Measurements from ENCODE around the gene MMP25. TPM values are rescaled to one million over a fixed set of nuclear protein-coding genes. Genes with fewer than 3 reads are reported as not detected.
"Not testable (repeated sequence)": the region's sequence is repeated elsewhere in the genome, so short reads cannot be mapped to it uniquely, and the experiment has no call there.

MMP25 gene
- total RNA-seq, 1 experiment from 2014 or later = 0.26 TPM

DNA sequence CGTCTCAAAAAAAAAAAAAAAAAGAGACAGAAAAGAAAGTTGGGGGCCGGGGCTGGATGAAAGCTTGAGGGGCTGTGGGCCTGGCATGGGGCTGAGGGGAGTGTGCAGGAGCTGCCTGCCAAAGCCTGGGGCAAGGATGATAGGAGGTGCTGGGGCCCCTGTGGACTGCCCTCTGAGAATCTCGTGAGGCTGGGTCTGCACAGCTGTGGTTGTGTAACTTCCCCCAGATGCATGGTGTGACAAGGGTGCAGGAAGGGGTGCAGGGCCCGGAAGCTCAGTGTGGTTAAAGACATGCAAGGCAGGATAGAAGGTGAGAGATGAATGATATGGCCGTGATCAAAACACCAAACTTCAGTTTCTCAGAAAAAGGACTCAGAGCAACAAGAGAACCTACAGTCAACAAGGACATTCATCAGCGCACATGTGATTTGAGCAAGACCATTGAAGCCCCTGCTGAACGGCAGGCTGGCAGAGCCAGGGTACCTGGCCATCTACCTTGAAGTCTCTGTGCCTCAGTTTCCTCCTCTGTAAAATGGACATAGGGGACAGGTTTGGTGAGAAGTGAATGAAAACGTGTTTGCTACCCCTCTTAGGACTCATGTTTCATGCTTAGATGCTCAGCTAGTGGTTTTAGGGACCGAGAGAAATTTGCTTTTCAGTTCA lies 28.6 kb downstream of the MMP25 start:
- TF ChIP-seq, protein P1, sequence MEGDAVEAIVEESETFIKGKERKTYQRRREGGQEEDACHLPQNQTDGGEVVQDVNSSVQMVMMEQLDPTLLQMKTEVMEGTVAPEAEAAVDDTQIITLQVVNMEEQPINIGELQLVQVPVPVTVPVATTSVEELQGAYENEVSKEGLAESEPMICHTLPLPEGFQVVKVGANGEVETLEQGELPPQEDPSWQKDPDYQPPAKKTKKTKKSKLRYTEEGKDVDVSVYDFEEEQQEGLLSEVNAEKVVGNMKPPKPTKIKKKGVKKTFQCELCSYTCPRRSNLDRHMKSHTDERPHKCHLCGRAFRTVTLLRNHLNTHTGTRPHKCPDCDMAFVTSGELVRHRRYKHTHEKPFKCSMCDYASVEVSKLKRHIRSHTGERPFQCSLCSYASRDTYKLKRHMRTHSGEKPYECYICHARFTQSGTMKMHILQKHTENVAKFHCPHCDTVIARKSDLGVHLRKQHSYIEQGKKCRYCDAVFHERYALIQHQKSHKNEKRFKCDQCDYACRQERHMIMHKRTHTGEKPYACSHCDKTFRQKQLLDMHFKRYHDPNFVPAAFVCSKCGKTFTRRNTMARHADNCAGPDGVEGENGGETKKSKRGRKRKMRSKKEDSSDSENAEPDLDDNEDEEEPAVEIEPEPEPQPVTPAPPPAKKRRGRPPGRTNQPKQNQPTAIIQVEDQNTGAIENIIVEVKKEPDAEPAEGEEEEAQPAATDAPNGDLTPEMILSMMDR (IDR thresholded peaks at IDR 0.05; ENCODE audit: unreplicated experiment) = no peak
- Mint-ChIP-seq H3K4me3 (ENCODE audit: unreplicated experiment) (no peak overlapping the region), H3K9me3 (ENCODE audit: unreplicated experiment) (no peaks in the 10 kb centered on the region), H3K4me1 (ENCODE audit: insufficient read depth, unreplicated experiment) (no peaks in the 10 kb centered on the region), H3K36me3 (ENCODE audit: insufficient read depth, unreplicated experiment) (no peaks in the 10 kb centered on the region), H3K27me3 (ENCODE audit: insufficient read depth, unreplicated experiment) (peaks cover 43% of the 10 kb centered on the region), H3K27ac (ENCODE audit: low read depth, unreplicated experiment) (no peak overlapping the region)
- no peak for DNase-seq (ENCODE audit: unreplicated experiment)
- ChIA-PET POLR2A (interaction anchor here (1.2 kb wide), 1 partner anchor 24 kb away, joined by 5 read pairs; the partner anchor contains the start of gene ZSCAN10), CTCF (interaction anchor here (0.5 kb wide), 2 partner anchors 13 to 57 kb away, joined by 3 to 5 read pairs; no protein-coding TSS in a partner anchor)
- intact Hi-C loops (cut with micrococcal nuclease) = no loop called here
- no TSS peak for BruUV-seq (replicated peaks)

DNA sequence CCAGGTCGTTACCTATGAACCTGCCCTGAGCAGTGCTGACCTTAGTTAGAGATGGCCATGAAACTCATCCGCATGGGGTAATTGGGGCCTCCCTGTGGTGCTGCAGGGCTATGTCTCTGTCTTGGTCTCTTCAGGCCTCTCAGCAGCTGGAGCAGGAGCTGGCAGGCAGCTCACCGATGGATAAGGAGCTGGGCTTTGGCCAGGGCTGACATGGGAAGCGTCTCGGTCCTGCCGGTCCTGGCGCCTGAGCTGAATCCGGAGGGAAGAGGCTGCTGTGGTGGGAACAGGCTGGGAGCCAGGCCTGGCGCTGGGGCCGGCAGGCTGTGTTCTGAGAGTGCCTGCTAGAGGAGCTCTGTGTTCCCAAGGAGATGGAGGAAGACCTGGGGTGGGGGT lies 29.2 kb downstream of the MMP25 start:
- CTCF ChIA-PET = interaction anchor here (0.5 to 0.6 kb wide), 2 partner anchors 25 to 57 kb away, joined by 3 read pairs; no protein-coding TSS in a partner anchor
- H3K36me3 Mint-ChIP-seq (ENCODE audit: insufficient read depth, unreplicated experiment) = no peaks in the 10 kb centered on the region
- TF ChIP-seq, protein P1 (IDR thresholded peaks at IDR 0.05; ENCODE audit: unreplicated experiment) = no peak
- no peak overlapping the region for H3K27ac Mint-ChIP-seq (ENCODE audit: low read depth, unreplicated experiment)
- BruUV-seq (replicated peaks) = no TSS peak
- peaks cover 48% of the 10 kb centered on the region for H3K27me3 Mint-ChIP-seq (ENCODE audit: insufficient read depth, unreplicated experiment)
- H3K4me1 Mint-ChIP-seq (ENCODE audit: insufficient read depth, unreplicated experiment) = no peaks in the 10 kb centered on the region
- H3K4me3 Mint-ChIP-seq (ENCODE audit: unreplicated experiment) = no peak overlapping the region
- H3K9me3 Mint-ChIP-seq (ENCODE audit: unreplicated experiment) = no peaks in the 10 kb centered on the region
- DNase-seq (ENCODE audit: unreplicated experiment) = no peak
- intact Hi-C loops (cut with micrococcal nuclease) = no loop called here
- POLR2A ChIA-PET = interaction anchor here (1.1 kb wide), 1 partner anchor 60 kb away, joined by 3 read pairs; no protein-coding TSS in a partner anchor

GRCh38 chr16:3075946-3076345 lies 29.6 kb downstream of the MMP25 start:
- H3K4me1 Mint-ChIP-seq (ENCODE audit: insufficient read depth, unreplicated experiment); BruUV-seq (replicated peaks); DNase-seq (ENCODE audit: unreplicated experiment); H3K4me3 Mint-ChIP-seq (ENCODE audit: unreplicated experiment); H3K27ac Mint-ChIP-seq (ENCODE audit: low read depth, unreplicated experiment); H3K36me3 Mint-ChIP-seq (ENCODE audit: insufficient read depth, unreplicated experiment); intact Hi-C loops (cut with micrococcal nuclease); H3K9me3 Mint-ChIP-seq (ENCODE audit: unreplicated experiment): not testable (repeated sequence)
- POLR2A ChIA-PET = interaction anchor here (1.1 kb wide), 1 partner anchor 60 kb away, joined by 3 read pairs; no protein-coding TSS in a partner anchor
- H3K27me3 Mint-ChIP-seq (ENCODE audit: insufficient read depth, unreplicated experiment) = peaks cover 52% of the 10 kb centered on the region
- CTCF ChIA-PET = interaction anchor here (0.5 to 1.0 kb wide), 5 partner anchors 11 to 56 kb away, joined by 3 to 4 read pairs (median 3); no protein-coding TSS in a partner anchor

GRCh38 chr16:3076577-3076976 lies 30.2 kb downstream of the MMP25 start:
- no peak for DNase-seq (ENCODE audit: unreplicated experiment)
- Mint-ChIP-seq H3K27me3 (ENCODE audit: insufficient read depth, unreplicated experiment) (peaks cover 56% of the 10 kb centered on the region), H3K4me1 (ENCODE audit: insufficient read depth, unreplicated experiment) (no peaks in the 10 kb centered on the region), H3K4me3 (ENCODE audit: unreplicated experiment) (no peak overlapping the region), H3K36me3 (ENCODE audit: insufficient read depth, unreplicated experiment) (no peaks in the 10 kb centered on the region), H3K27ac (ENCODE audit: low read depth, unreplicated experiment) (no peak overlapping the region), H3K9me3 (ENCODE audit: unreplicated experiment) (no peaks in the 10 kb centered on the region)
- ChIA-PET CTCF (interaction anchor here (0.6 to 1.0 kb wide), 4 partner anchors 12 to 31 kb away, joined by 3 to 4 read pairs (median 4); no protein-coding TSS in a partner anchor), POLR2A (interaction anchor here (0.6 to 1.1 kb wide), 2 partner anchors 16 to 59 kb away, joined by 3 read pairs; no protein-coding TSS in a partner anchor)
- intact Hi-C loops (cut with micrococcal nuclease) = no loop called here
- TF ChIP-seq, protein P1 (IDR thresholded peaks at IDR 0.05; ENCODE audit: unreplicated experiment) = no peak
- no TSS peak for BruUV-seq (replicated peaks)

All from MCF 10A (cell line).